Measurements from ENCODE around the gene TRIM67.

TRIM67 gene

DNA sequence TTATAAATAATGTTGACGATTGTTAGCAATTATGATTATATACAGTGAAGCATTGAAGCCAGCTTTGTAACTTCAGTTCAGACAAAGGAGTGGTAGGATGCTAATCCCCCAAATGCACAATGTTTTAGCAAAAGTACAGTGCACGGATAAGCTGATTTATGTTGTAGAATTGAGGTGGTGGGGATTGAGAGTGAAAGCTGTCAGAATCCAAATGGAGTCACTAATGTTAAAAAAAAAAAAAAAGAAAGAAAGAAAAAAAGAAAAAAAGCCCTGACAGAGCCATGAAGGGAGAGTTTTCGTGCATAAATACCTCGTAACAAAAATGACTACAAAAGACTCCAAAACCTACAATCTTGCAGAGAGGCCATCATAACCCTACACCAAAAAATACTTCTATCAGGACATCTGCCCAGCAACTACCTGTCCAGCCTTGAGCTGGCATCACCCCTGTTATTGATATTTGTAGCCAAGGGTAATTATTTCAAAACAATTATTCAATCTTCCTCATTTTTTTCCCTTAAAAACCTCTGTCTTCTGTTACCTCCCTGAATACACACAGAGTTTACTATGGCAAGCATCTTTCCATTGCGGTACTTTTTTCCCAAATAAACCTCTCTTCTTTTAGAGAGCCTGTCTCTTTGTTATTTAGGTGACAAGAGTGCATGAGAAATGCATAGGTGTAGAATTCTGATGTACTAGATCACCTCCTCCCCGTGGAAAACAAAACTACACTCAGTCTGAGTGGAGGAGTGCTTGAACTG lies 2.5 kb upstream of the TRIM67 start:
- no peak for DNase-seq

DNA sequence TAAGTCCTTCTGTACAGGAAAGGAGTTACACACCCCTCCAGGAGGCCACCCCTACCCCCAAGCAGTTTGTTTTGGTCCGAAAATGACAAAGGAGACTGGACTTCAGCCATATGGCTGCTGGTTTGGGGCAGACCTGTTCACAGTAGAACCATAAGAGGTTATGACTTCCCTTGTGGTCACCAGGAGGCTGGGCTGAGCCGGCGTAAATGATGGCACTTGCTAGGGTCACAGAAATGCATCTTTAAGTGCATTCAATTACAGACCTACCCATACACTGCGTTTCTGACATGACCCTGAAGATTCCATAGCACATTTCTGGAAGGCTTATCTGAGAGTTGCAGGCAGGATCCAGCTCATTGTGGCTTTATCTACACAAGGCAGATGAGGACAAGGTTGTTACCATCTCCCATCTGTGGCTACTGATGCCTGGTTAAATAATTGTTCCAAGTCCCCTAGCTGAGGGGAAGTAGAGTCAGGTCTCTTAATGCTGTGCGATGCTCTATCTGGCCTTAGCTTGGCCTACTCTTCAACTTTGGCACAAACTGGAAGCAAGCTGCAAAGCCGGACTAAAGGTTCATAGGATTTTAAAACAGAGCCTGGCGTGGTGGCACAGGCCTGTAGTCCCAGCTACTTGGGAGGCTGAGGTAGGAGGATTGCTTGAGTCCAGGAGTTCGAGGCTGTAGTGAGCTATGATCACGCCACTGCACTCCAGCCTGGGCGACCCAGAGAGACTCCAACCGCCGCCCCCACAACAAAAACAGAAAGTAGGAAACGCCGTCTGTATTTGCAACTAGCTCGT lies 1.7 kb upstream of the TRIM67 start:
- DNase-seq = no peak

DNA sequence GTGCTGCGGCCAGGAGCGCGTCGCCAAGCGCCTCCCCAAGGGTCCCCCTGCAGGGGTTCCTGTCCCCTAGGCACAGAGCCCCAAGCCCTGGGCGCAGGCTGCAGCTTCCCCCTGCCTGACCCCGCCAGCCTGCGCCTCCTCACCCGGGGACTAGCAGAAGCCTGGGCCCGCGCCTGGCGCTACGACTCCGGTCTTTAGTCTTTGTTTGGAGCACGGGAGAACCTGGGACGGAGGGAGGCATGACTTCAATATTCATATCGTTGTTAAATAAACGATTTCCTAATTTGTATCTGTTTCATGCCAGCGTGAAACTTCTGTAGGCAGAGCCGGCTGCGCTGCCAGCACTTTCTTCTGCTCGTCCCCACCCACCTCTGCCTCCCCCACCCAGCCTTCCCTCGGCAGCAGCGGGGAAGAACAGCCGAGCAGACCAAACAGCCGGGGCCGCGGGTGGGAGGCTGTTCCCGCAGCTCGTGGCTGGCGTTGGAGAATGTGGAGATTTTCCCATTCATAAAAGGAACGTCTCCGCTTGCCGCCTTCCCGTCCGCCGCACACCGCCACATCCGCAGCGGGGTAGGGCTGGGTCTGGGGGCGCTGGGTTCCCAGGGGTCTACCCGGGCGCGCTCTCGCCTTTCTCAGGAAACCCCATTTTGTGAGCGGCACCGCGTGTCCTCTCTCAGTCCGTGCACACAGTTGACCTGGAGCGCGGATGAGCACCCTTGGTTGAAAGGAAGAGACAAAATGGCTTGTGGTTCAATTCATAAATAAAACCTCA lies 777 bp upstream of the TRIM67 start:
- peak in 1 of 2 donors; percentile 19 for DNase-seq

GRCh38 chr1:231162297-231162969 lies 575 bp downstream of the TRIM67 start:
- DNase-seq = no peak

DNA sequence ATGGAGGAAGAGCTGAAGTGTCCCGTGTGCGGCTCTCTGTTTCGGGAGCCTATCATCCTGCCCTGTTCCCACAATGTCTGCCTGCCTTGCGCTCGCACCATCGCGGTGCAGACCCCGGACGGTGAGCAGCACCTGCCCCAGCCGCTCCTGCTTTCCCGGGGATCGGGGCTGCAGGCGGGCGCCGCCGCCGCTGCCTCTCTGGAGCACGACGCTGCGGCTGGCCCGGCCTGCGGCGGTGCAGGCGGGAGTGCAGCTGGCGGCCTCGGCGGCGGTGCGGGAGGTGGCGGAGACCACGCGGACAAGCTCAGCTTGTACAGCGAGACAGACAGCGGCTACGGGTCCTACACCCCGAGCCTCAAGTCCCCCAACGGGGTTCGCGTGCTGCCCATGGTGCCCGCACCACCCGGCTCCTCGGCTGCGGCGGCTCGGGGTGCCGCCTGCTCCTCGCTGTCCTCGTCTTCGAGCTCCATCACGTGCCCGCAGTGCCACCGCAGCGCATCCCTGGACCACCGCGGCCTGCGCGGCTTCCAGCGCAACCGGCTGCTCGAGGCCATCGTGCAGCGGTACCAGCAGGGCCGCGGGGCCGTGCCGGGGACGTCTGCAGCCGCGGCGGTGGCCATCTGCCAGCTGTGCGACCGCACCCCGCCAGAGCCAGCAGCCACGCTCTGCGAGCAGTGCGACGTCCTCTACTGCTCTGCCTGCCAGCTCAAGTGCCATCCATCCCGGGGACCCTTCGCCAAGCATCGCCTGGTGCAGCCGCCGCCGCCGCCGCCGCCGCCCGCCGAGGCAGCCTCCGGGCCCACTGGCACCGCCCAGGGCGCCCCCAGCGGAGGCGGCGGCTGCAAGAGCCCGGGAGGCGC lies 1.3 kb downstream of the TRIM67 start:
- no peak for DNase-seq

GRCh38 chr1:231163830-231164427 lies 2.1 kb downstream of the TRIM67 start:
- DNase-seq = no peak

- no peak for DNase-seq
Measured at GRCh38 chr1:231165371-231165770, 3.5 kb downstream of the TRIM67 start.

DNA sequence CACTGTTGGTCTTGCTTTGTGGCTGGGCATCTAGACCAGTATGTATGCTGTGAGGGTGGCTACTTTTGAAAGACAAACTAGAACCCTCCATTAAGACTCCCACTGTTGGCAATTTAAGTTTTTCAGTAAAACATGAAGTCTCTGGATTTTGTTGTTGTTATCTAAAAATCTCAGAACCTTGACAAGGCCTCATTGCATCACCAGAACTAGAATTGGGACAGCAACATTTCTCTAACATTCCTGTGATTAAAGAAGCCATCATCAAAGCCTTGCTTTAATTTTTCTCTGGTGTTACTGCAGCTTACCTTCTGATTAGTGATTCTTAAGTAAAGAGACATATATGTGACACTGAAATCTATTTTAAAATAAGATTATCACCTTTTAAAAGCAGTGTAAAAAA lies 4.5 kb downstream of the TRIM67 start:
- no peak for DNase-seq

- DNase-seq = no peak
Measured at GRCh38 chr1:231170875-231171274, 9.0 kb downstream of the TRIM67 start.

- DNase-seq = no peak
Measured at GRCh38 chr1:231171623-231172197, 9.9 kb downstream of the TRIM67 start.

GRCh38 chr1:231172411-231172810 lies 10.6 kb downstream of the TRIM67 start:
- DNase-seq = no peak

- DNase-seq = no peak
Measured at GRCh38 chr1:231176421-231176820, 14.6 kb downstream of the TRIM67 start.

DNA sequence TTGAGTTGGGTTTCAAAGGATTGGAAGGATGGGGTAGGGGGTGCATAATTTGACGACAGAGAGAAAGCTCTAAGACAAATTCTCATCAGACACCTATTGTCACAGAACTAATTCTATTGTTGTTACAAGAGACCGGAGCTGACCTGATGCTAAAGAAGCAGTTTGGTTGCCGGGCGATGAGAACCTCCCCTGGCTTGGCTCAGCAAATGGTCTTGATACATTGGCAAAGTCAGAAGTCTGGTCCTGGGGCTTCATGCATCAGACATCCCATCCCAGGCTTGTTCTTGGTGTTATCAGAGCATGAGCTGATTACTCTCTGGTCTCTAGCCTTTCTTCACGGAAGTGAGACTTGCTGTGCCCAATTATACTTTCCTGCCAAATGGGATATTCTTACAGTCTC lies 15.4 kb downstream of the TRIM67 start:
- no peak for DNase-seq

DNA sequence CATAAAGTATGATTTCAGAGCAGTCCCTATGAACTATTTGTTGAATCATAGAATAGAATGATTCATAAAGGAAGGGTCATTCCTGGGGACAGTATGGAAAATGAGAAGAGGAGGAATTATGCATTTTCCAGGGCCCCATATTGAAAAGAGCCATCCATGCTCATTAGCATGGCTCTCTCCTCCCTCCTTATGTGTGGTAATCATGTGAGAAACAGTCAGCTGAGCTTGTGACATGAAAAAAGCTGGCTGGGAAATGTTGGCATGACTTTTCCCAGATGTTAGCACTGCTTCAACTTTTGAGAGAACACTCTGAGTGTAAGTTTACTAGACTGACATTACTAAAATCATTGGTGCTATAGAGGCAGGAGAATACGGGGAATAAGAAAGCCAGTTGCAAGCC lies 16.1 kb downstream of the TRIM67 start:
- DNase-seq = no peak

DNA sequence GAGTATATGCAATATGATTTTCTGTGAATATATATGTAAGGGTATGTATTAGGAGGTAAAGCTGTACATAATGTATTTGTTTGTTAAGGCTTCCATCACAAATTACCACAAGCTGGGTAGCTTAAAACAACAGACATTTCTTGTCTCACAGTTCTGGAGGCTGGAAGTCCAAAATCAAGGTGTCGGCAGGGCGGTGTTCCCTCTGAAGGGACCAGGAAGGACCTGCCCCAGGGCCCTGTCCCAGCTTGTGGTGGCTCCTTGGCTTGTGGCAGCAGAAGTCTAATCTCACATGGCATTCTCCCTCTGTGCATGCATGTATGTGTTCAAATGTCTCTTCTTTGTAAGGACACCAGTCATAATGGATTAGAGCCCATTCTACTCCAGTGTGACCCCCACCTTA lies 17.1 kb downstream of the TRIM67 start:
- no peak for DNase-seq

- no peak for DNase-seq
Measured at GRCh38 chr1:231180034-231180433, 18.2 kb downstream of the TRIM67 start.

DNA sequence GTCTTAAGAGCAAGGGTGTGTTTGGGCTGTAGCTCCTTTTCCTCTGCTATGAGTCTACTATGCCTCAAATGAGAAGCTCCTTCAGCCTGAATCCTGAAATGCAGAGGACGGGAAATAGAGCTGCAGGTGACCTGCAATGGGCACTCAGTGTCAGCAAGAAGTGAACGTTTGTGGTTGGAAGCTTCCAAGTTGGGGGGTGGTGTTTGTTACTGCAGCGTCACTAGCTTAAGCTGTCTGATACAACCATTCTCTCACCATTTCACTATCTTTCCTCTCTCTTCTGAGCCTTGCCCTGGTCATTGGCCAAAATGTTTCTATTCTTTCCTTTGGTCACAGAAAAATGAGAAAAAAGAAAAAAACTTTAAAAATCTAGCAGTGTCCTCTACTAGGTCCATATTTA lies 19.4 kb downstream of the TRIM67 start:
- no peak for DNase-seq

GRCh38 chr1:231182317-231182716 lies 20.5 kb downstream of the TRIM67 start:
- DNase-seq = no peak

DNA sequence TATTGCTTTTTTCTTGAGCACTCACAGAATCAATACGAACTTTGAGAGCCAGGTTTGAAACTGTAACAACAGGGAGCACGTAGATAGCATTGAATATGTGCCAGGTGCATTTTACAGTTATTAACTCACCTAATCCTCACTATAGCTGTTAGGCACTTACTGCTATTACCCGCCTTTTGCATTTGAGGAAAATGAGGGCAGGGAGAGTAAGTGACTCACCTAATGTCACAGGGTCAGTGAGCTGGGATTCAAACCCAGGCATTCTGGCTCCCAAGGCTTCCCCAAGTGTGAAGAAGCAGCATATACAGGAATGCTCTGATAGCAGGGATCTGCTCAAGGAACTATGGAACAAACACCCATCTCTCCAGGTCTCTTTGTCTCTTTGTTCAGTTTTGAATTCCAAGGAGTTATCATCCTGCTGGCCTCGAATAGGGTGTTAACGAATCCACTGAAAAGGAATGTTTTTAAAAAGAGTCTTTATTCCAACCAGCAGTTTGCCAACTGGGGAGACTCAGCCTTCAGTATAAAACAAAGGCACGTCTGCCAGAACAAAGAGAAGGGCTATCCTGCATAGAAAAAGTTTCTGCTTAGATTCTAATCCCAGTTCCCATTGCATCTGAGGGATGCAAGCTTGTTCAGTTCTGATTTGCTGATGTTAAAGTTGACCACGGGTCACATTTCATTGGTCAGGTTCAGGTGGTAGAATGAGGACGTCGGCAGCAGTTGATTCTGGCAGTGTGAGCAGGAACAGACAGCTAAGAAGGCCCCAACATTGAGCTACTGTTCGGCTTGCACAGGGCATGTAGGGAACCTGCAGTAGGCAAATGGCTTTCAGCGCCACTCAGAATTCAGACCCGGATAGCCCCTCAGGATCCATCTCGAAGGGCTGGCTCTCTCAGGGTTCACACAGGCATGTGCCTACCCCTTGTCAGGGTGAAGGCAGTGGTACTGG lies 22.1 kb downstream of the TRIM67 start:
- DNase-seq = no peak

- no peak for DNase-seq
Measured at GRCh38 chr1:231184891-231185290, 23.0 kb downstream of the TRIM67 start.

Measured in inflammatory macrophage treated with lipopolysaccharide for 1 hour (primary cell).